Panc1 (cell line): Measurements from ENCODE around the gene SLC25A31. TPM values are rescaled to one million over a fixed set of nuclear protein-coding genes. Genes with fewer than 3 reads are reported as not detected.

Experiments used
- ATAC-seq: fragments of 200-7000 bp; cut with Tn5 transposase; 2 replicates; pipeline ENCODE4 v1.9.1; 2020; ENCODE audit warnings: mild to moderate bottlenecking, moderate library complexity
- BruUV-seq: library from RNA; stranded (reverse); fragments of 400-500 nt; replicated peaks from 2 replicates; lab custom pipeline; 2021; lab: Mats Ljungman, UMichigan
- CTCF ChIA-PET: fragments of 300-600 bp; sonication (Branson Sonifier 250); formaldehyde crosslinking; loops from one replicate; lab custom pipeline; 2022; ENCODE audit warnings: antibody characterized with exemption; lab: Charles Lee
- POLR2A ChIA-PET: fragments of 300-600 bp; sonication (Branson Sonifier 250); formaldehyde crosslinking; loops from one replicate; lab custom pipeline; 2022; ENCODE audit warnings: antibody characterized with exemption; lab: Charles Lee
- DNase-seq: peaks from one replicate; pipeline ENCODE4 v3.0.0-alpha.2; 2010; ENCODE audit warnings: low read depth, low spot score
- H3K27ac ChIP-seq: 2 replicates; pipeline ENCODE4 v1.5.1; 2011; ENCODE audit warnings: mild to moderate bottlenecking, low read length, inconsistent platforms
- H3K27me3 ChIP-seq: fragments of 200-500 bp; sonication (Bioruptor generic); 2 replicates; pipeline ENCODE4 v1.6.0; 2014; ENCODE audit warnings: low read length, inconsistent platforms; ENCODE audit not compliant: control insufficient read depth, insufficient read depth
- H3K36me3 ChIP-seq: fragments of 200-500 bp; sonication (Bioruptor generic); 2 replicates; pipeline ENCODE4 v1.5.1; 2014; ENCODE audit warnings: inconsistent platforms, mild to moderate bottlenecking, low read length, moderate library complexity; ENCODE audit not compliant: control insufficient read depth, insufficient read depth
- H3K4me1 ChIP-seq: 2 replicates; pipeline ENCODE4 v1.5.1; 2011; ENCODE audit warnings: inconsistent platforms, mild to moderate bottlenecking, low read length, moderate library complexity; ENCODE audit not compliant: control insufficient read depth, insufficient read depth
- H3K4me3 ChIP-seq, 2 experiments: 2 replicates each; pipeline ENCODE4 v1.5.1; 2011 to 2012; ENCODE audit warnings: low read depth in 2 of 2, low read length in 2 of 2, mild to moderate bottlenecking in 2 of 2, inconsistent platforms in 1 of 2, moderate library complexity in 1 of 2
- H3K9me3 ChIP-seq: fragments of 200-500 bp; sonication (Bioruptor generic); 2 replicates; pipeline ENCODE4 v1.5.1; 2014; ENCODE audit warnings: low read depth, mild to moderate bottlenecking, inconsistent platforms, low read length, moderate library complexity; ENCODE audit not compliant: control insufficient read depth, insufficient read depth
- POLR2AphosphoS5 ChIP-seq: IDR thresholded peaks from 2 replicates; pipeline ENCODE4 v1.6.1; 2012; ENCODE audit warnings: mild to moderate bottlenecking, low read depth, low read length, moderate library complexity
- REST ChIP-seq, 2 experiments: IDR thresholded peaks; 2 replicates each; pipeline ENCODE4 v1.6.1; 2011 to 2012; ENCODE audit warnings: low read depth in 2 of 2, control low read depth in 1 of 2, low read length in 1 of 2, mild to moderate bottlenecking in 1 of 2, moderate library complexity in 1 of 2; ENCODE audit not compliant: insufficient read depth in 1 of 2
- SIN3A ChIP-seq: IDR thresholded peaks from 2 replicates; pipeline ENCODE4 v1.6.1; 2012; ENCODE audit warnings: low read depth, mild to moderate bottlenecking, low read length, moderate library complexity, borderline replicate concordance; ENCODE audit not compliant: insufficient read depth
- TCF7L2 ChIP-seq: IDR thresholded peaks from 2 replicates; pipeline ENCODE4 v1.6.1; 2011; ENCODE audit warnings: mild to moderate bottlenecking, low read depth, low read length, inconsistent platforms
- in situ Hi-C: cut with HindIII; loops from 2 replicates; pipeline ENCODE4 v1.10.0; 2016; ENCODE audit warnings: low sequenced_read_pairs, low pct_unique_long_range_greater_than_20kb
- intact Hi-C: fragments of 100-400 bp; cut with micrococcal nuclease; formaldehyde crosslinking; loops from one replicate; pipeline ENCODE4 v1.10.0; 2022; ENCODE audit not compliant: unreplicated experiment
- total RNA-seq: library from RNA; stranded (reverse); gene quantifications from one replicate; pipeline ENCODE4 v1.2.1, GENCODE V29; 2021; ENCODE audit not compliant: unreplicated experiment
- TF ChIP-seq, protein P1 (sequence below): fragments of 450-650 bp; IDR thresholded peaks from 2 replicates; pipeline ENCODE4 v1.5.1; 2017; ENCODE audit warnings: mild to moderate bottlenecking

The SLC25A31 gene
- total RNA-seq, 1 experiment from 2014 or later, result not detected

DNA sequence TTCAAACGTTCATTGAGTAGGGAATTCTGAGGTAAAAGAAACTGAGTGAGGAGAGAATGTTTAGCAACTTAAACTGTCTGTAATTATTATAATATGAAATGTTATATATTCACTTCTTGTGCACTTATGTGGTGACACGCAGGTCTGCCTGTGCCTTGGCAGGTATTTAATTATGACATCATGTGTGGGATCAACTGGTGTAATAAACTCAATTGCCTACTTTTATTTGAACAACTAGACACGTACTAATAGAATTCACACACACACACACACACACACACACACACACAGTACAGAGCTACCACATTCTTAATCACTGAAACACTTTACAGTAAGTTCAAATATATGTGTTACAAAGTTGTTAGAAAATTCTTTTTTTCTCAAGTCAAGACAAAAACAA is 20.7 kb upstream of the SLC25A31 start:
- intact Hi-C loops, result no loop called here
- ATAC-seq, result no peak
- Histone ChIP-seq H3K36me3 (no peaks in the 10 kb centered on the region), H3K9me3 (no peaks in the 10 kb centered on the region), H3K4me1 (no peaks in the 10 kb centered on the region), H3K27me3 (no peaks in the 10 kb centered on the region), H3K4me3 (no peak overlapping the region), H3K27ac (no peak overlapping the region)
- TF ChIP-seq TCF7L2 (no peak), POLR2AphosphoS5 (no peak)
- TF ChIP-seq, protein P1, sequence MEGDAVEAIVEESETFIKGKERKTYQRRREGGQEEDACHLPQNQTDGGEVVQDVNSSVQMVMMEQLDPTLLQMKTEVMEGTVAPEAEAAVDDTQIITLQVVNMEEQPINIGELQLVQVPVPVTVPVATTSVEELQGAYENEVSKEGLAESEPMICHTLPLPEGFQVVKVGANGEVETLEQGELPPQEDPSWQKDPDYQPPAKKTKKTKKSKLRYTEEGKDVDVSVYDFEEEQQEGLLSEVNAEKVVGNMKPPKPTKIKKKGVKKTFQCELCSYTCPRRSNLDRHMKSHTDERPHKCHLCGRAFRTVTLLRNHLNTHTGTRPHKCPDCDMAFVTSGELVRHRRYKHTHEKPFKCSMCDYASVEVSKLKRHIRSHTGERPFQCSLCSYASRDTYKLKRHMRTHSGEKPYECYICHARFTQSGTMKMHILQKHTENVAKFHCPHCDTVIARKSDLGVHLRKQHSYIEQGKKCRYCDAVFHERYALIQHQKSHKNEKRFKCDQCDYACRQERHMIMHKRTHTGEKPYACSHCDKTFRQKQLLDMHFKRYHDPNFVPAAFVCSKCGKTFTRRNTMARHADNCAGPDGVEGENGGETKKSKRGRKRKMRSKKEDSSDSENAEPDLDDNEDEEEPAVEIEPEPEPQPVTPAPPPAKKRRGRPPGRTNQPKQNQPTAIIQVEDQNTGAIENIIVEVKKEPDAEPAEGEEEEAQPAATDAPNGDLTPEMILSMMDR, result no peak
- DNase-seq, result no peak
- ChIA-PET POLR2A (interaction anchor here (0.7 kb wide), 1 partner anchor 1605 kb away, joined by 5 read pairs; no protein-coding TSS in a partner anchor), CTCF (no interaction called here)
- BruUV-seq, result no TSS peak
- in situ Hi-C loops, result no loop called here

DNA sequence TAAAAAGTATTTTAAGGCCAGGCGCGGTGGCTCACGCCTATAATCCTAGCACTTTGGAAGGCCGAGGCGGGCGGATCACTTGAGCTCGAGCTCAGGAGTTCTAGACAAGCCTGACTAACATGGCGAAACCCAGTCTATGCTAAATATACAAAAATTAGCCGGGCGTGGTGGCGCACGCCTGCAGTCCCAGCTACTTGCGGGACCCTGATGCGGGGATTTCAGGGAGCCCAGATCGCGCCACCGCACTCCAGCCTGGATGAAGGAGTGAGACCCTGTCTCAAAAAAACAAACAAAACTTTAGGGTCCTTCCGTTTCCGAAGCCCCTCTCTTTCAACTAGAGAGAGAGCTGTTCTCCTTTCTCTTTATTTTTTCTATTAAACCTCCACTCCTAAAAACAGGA is 1.2 kb downstream of the SLC25A31 start:
- intact Hi-C loops (no loop called here), in situ Hi-C loops (no loop called here)
- Histone ChIP-seq H3K36me3 (no peaks in the 10 kb centered on the region), H3K27ac (no peak overlapping the region), H3K9me3 (no peaks in the 10 kb centered on the region), H3K4me3 (no peak overlapping the region), H3K4me1 (no peaks in the 10 kb centered on the region), H3K27me3 (no peaks in the 10 kb centered on the region)
- no peak for ATAC-seq
- TF ChIP-seq SIN3A (no peak), POLR2AphosphoS5 (no peak), REST (IDR thresholded peaks at IDR 0.05; ENCODE audit: insufficient read depth in 1 of 2, low read depth in 2 of 2, low read length in 1 of 2) (no peak), TCF7L2 (no peak)
- TF ChIP-seq, protein P1, result no peak
- BruUV-seq, result no TSS peak
- ChIA-PET CTCF (no interaction called here), POLR2A (no interaction called here)
- DNase-seq, result no peak
